Urinary bladder (tissue), 4 donors: Measurements from ENCODE around the gene IMMP2L. TPM values are rescaled to one million over a fixed set of nuclear protein-coding genes. Genes with fewer than 3 reads are reported as not detected.
"Not testable (repeated sequence)": the region's sequence is repeated elsewhere in the genome, so short reads cannot be mapped to it uniquely, and the experiment has no call there.

ENCODE experiments used
- DNase-seq: peaks from one replicate; pipeline ENCODE4 v3.0.0-alpha.2; 2015; ENCODE audit errors: extremely low spot score
- H3K27ac ChIP-seq: one replicate; pipeline ENCODE4 v1.5.1; 2013; ENCODE audit warnings: low read depth, mild to moderate bottlenecking, moderate library complexity
- H3K36me3 ChIP-seq: one replicate; pipeline ENCODE4 v1.6.1; 2013; ENCODE audit warnings: mild to moderate bottlenecking, moderate library complexity; ENCODE audit not compliant: insufficient read depth
- H3K4me1 ChIP-seq: one replicate; pipeline ENCODE4 v1.6.1; 2013; ENCODE audit warnings: mild to moderate bottlenecking, moderate library complexity; ENCODE audit not compliant: insufficient read depth
- H3K4me3 ChIP-seq: one replicate; pipeline ENCODE4 v1.5.1; 2013; ENCODE audit warnings: low read depth, low read length
- whole genome bisulfite sequencing: extraction: QIAGEN DNeasy Blood & Tissue Kit; methylation state at CpG from one replicate; pipeline ENCODE4 v1.1.7; 2013; 5-methylcytosine and 5-hydroxymethylcytosine counted together
- polyA plus RNA-seq: library from polyadenylated mRNA; stranded (reverse); fragments of 200-250 nt; gene quantifications from one replicate; pipeline ENCODE4 v1.2.3, GENCODE V29; 2013
- total RNA-seq: library from RNA; depleted of rRNA; stranded (reverse); fragments of >200 nt; gene quantifications from one replicate; pipeline ENCODE4 v1.2.3, GENCODE V29; 2014
- donor health status: healthy with polysubstance abuse.
- donor health status: healthy.

Gene IMMP2L
- total and polyA plus RNA-seq, 2 donors: 22.4 to 26.2 TPM

- 85% methylated on average over 2 of the region's 2 CpGs for WGBS
- H3K36me3 ChIP-seq: no peaks in the 10 kb centered on the region
- no peak for DNase-seq
- H3K27ac ChIP-seq: no peak overlapping the region
- no peak overlapping the region for H3K4me3 ChIP-seq
- H3K4me1 ChIP-seq: no peaks in the 10 kb centered on the region
Measured at GRCh38 chr7:111476586-111477293, 85.6 kb downstream of the IMMP2L start.

- no peak overlapping the region for H3K27ac ChIP-seq
- no peaks in the 10 kb centered on the region for H3K36me3 ChIP-seq
- H3K4me1 ChIP-seq: no peaks in the 10 kb centered on the region
- DNase-seq: no peak
- WGBS: 66% methylated on average over 1 of the region's 1 CpG
- H3K4me3 ChIP-seq: no peak overlapping the region
Measured at GRCh38 chr7:111475959-111476358, 86.3 kb downstream of the IMMP2L start.

GRCh38 chr7:111475419-111475748 is 86.9 kb downstream of the IMMP2L start:
- Histone ChIP-seq H3K27ac (no peak overlapping the region), H3K36me3 (no peaks in the 10 kb centered on the region), H3K4me1 (no peaks in the 10 kb centered on the region), H3K4me3 (no peak overlapping the region)
- WGBS: 80% methylated on average over 1 of the region's 1 CpG
- no peak for DNase-seq

- Histone ChIP-seq H3K4me3 (no peak overlapping the region), H3K27ac (no peak overlapping the region), H3K36me3 (no peaks in the 10 kb centered on the region), H3K4me1 (no peaks in the 10 kb centered on the region)
- DNase-seq: no peak
- WGBS: 67% methylated on average over 4 of the region's 4 CpGs
Measured at GRCh38 chr7:111474723-111475418, 87.4 kb downstream of the IMMP2L start.

- Histone ChIP-seq H3K4me1 (no peaks in the 10 kb centered on the region), H3K36me3 (no peaks in the 10 kb centered on the region), H3K4me3 (no peak overlapping the region), H3K27ac (no peak overlapping the region)
- DNase-seq: no peak
- 75% methylated on average over 2 of the region's 2 CpGs for WGBS
Measured at GRCh38 chr7:111473449-111474198, 88.7 kb downstream of the IMMP2L start.

GRCh38 chr7:111470998-111471397 is 91.3 kb downstream of the IMMP2L start:
- DNase-seq: no peak
- WGBS: 72% methylated on average over 2 of the region's 2 CpGs

GRCh38 chr7:111469894-111470293 is 92.4 kb downstream of the IMMP2L start:
- 93% methylated on average over 1 of the region's 1 CpG for WGBS
- not testable (repeated sequence) for DNase-seq

More at GRCh38 chr7:111470998-111471397, 91.3 kb downstream of the IMMP2L start:
- Histone ChIP-seq H3K36me3 (no peaks in the 10 kb centered on the region), H3K27ac (no peak overlapping the region), H3K4me1 (no peaks in the 10 kb centered on the region), H3K4me3 (no peak overlapping the region)

GRCh38 chr7:111465774-111466173 is 96.5 kb downstream of the IMMP2L start:
- H3K4me3 ChIP-seq, H3K4me1 ChIP-seq, H3K36me3 ChIP-seq, DNase-seq, H3K27ac ChIP-seq: not testable (repeated sequence)
- 93% methylated on average over 3 of the region's 3 CpGs for WGBS

More at GRCh38 chr7:111469894-111470293, 92.4 kb downstream of the IMMP2L start:
- not testable (repeated sequence) for H3K4me3 ChIP-seq, H3K27ac ChIP-seq, H3K36me3 ChIP-seq, H3K4me1 ChIP-seq

GRCh38 chr7:111460695-111461094 is 101.6 kb downstream of the IMMP2L start:
- Histone ChIP-seq H3K36me3 (no peaks in the 10 kb centered on the region), H3K27ac (no peak overlapping the region), H3K4me1 (no peaks in the 10 kb centered on the region), H3K4me3 (no peak overlapping the region)
- no peak for DNase-seq

GRCh38 chr7:111459757-111460280 is 102.5 kb downstream of the IMMP2L start:
- H3K4me3 ChIP-seq: no peak overlapping the region
- no peaks in the 10 kb centered on the region for H3K4me1 ChIP-seq
- WGBS: 74% methylated on average over 2 of the region's 2 CpGs
- H3K36me3 ChIP-seq: no peaks in the 10 kb centered on the region
- no peak overlapping the region for H3K27ac ChIP-seq
- DNase-seq: no peak

GRCh38 chr7:111459065-111459756 is 103.1 kb downstream of the IMMP2L start:
- no peaks in the 10 kb centered on the region for H3K4me1 ChIP-seq
- no peak for DNase-seq
- no peaks in the 10 kb centered on the region for H3K36me3 ChIP-seq
- H3K27ac ChIP-seq: no peak overlapping the region
- WGBS: 74% methylated on average over 2 of the region's 2 CpGs
- H3K4me3 ChIP-seq: no peak overlapping the region

GRCh38 chr7:111450705-111451104 is 111.6 kb downstream of the IMMP2L start:
- WGBS: 97% methylated on average over 1 of the region's 2 CpGs
- H3K36me3 ChIP-seq, DNase-seq, H3K4me1 ChIP-seq, H3K27ac ChIP-seq, H3K4me3 ChIP-seq: not testable (repeated sequence)

- not testable (repeated sequence) for DNase-seq, H3K4me3 ChIP-seq, H3K36me3 ChIP-seq, H3K27ac ChIP-seq, H3K4me1 ChIP-seq
- 98% methylated on average over 5 of the region's 6 CpGs for WGBS
Measured at GRCh38 chr7:111447502-111447901, 114.8 kb downstream of the IMMP2L start.
